AG09319 (cell line): Measurements from ENCODE around the gene FBXL5.

ENCODE experiments used
- DNase-seq: peaks from one replicate; pipeline ENCODE4 v3.0.0-alpha.2; 2010; ENCODE audit warnings: low read depth; ENCODE audit errors: extremely low read depth
- TF ChIP-seq, protein P1 (sequence below): IDR thresholded peaks from 2 replicates; pipeline ENCODE4 v1.5.1; 2011; ENCODE audit warnings: low read depth, mild to moderate bottlenecking, inconsistent platforms, low read length, moderate library complexity

Gene FBXL5

GRCh38 chr4:15676039-15676438 is 20.9 kb upstream of the FBXL5 start:
- TF ChIP-seq, protein P1, sequence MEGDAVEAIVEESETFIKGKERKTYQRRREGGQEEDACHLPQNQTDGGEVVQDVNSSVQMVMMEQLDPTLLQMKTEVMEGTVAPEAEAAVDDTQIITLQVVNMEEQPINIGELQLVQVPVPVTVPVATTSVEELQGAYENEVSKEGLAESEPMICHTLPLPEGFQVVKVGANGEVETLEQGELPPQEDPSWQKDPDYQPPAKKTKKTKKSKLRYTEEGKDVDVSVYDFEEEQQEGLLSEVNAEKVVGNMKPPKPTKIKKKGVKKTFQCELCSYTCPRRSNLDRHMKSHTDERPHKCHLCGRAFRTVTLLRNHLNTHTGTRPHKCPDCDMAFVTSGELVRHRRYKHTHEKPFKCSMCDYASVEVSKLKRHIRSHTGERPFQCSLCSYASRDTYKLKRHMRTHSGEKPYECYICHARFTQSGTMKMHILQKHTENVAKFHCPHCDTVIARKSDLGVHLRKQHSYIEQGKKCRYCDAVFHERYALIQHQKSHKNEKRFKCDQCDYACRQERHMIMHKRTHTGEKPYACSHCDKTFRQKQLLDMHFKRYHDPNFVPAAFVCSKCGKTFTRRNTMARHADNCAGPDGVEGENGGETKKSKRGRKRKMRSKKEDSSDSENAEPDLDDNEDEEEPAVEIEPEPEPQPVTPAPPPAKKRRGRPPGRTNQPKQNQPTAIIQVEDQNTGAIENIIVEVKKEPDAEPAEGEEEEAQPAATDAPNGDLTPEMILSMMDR, result no peak
- DNase-seq, result no peak

DNA sequence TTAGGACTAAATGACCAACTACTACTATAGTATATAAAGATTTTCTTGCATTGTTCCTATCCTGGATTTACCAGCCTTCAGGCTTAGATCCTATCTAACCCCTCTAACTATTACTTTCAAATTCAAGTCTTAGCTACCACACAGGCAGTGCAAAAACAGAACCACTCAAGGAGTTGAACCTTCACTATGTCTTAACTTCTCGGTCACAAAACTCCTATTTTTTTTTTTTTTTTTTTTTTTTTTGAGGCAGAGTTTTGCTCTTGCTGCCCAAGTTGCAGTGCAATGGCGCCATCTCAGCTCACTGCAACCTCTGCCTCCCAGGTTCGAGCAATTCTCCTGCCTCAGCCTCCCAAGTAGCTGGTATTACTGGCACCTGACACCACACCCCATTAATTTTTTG is 20.2 kb upstream of the FBXL5 start:
- TF ChIP-seq, protein P1, result no peak
- DNase-seq, result no peak

- TF ChIP-seq, protein P1, result no peak
- no peak for DNase-seq
These were observed 19.8 kb upstream of the FBXL5 start for GRCh38 chr4:15674926-15675325.

- TF ChIP-seq, protein P1, result no peak
- no peak for DNase-seq
These were observed 18.9 kb upstream of the FBXL5 start for GRCh38 chr4:15674046-15674445.

DNA sequence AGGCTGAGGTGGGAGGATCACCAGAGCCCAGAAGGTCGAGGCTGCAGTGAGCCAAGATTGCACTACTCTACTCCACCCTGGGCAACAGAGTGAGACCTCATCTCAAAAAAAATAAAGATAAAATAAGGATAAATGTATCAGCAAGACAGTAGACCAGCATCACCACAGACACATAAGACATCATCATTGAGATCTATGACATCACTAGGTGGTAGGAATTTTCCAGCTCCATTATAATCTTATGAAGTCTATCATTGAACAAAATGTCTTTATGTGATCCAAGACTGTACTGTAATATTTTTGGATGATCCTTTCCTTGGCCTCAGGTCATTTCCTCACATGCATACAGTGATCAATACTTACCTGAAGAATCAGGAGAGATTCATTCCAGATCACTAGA is 18.2 kb upstream of the FBXL5 start:
- no peak for DNase-seq
- TF ChIP-seq, protein P1, result no peak

GRCh38 chr4:15672101-15672500 is 16.9 kb upstream of the FBXL5 start:
- no peak for DNase-seq

DNA sequence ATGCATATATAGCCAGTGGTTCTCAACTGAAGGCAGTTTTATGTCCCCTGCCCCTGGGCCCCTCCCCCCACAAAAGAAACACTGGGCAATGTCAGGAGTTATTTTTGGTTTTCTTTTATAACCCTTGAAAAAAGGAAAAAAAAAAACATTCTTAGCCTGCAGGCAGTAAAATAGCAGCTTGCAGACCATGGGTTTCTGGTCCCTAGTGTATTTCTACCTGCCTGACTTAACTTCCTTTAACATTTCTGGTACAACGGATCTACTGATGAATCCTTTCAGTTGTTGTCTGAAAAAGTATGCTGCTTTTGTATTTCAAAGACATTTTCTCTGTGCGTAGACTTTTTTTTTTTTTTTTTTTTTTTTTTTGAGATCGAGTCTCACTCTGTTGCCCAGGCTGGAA is 15.4 kb upstream of the FBXL5 start:
- TF ChIP-seq, protein P1, result no peak
- no peak for DNase-seq

More at GRCh38 chr4:15672101-15672500, 16.9 kb upstream of the FBXL5 start:
- TF ChIP-seq, protein P1, result no peak
